Cerebellar cortex (tissue), 1 donor: ENCODE results near the gene RNH1.
"Not testable (repeated sequence)": the region's sequence is repeated elsewhere in the genome, so short reads cannot be mapped to it uniquely, and the experiment has no call there.

Experiments
- DNase-seq: peaks from one replicate; pipeline ENCODE4 v3.0.0-alpha.2; 2015; ENCODE audit warnings: low spot score

The RNH1 gene

DNA sequence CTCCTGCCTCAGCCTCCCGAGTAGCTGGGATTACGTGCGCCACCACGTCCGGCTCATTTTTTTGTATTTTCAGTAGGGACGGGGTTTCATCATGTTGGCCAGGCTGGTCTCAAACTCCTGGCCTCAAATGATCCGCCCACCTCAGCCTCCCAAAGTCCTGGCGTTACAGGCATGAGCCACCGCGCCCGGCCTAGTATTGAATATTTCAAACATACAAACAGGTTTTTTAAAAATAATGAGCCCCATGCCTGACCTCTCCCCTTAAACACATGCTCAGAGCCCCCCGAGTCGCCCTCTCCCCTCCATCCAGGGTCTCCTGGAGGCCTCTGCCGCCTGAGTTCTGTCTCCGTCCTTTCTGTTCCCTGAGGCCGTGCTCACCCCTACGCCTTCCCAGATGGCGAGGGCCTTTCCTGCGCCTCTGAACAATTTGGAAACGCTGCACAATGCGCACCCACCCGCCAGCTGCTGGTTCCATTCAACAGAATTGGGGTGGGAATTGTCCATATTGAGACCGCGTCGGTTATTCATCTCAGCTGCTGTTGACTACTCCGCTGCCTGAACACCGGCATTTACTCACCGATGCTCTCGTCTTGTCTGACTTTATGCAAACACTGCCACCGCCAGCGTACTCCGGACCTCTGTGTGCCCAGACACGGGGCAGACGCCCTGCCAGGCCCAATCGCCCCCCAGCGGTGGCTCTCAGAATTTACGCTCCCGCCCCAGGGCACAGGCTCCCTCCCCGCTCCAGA is 13.6 kb upstream of the RNH1 start:
- no peak for DNase-seq

DNA sequence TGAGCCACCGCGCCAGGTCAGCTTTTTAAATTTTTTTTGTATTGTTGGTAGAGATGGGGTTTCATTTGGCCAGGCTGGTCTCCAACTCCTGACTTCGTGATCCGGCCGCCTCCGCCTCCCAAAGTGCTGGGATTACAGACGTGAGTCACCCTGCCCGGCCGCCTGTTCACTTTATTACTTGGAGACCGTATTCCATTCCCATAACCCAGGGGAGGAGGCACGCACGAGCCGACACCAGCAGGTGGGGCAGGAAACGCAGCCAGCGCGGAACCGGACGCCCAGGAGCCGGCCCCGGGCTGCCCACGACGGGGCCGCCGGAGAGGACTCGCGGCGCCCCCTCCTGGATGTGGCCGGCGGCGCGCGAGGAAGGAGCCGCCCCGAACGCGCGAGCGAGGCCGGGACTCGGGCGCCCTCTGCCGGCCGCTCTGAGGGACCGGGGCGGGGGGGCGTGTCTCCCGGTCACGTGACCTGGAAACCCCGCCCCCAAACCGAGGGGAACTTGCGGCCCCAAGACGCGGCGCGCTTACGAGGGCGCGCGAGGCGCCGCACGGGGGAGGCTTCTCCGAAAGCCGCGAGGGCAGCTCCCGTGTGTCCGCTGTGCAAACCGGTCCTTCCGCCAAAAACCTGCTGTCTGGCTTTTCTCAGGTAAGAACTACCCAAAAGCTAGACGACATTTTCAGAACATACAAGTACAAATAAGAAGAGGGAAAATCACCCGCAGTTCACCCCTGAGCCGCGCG is 11.6 kb upstream of the RNH1 start:
- DNase-seq: peak; percentile 67

DNA sequence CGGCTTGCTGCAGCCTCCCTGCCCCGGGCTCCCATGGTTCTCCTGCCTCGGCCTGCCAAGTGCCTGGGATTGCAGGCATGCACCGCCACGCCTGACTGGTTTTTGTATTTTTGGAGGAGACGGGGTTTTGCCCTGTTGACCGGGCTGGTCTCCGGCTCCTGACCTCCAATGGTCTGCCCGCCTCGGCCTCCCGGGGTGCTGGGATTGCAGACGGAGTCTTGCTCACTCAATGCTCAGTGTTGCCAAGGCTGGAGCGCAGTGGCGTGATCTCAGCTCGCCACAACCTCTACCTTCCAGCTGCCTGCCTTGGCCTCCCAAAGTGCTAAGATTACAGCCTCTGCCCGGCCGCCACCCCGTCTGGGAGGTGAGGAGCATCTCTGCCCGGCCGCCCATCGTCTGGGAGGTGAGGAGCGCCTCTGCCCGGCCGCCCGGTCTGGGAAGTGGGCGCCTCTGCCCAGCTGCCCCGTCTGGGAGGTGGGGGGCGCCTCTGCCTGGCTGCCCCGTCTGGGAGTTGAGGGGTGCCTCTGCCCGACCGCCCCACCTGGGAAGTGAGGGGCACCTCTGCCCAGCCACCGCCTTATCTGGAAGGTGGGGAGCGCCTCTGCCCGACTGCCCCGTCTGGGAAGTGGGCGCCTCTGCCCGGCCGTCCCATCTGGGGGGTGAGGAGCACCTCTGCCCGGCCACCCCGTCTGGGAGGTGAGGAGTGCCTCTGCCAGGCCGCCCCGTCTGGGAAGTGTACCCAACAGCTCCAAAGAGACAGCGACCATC is 10.1 kb upstream of the RNH1 start:
- not testable (repeated sequence) for DNase-seq

DNA sequence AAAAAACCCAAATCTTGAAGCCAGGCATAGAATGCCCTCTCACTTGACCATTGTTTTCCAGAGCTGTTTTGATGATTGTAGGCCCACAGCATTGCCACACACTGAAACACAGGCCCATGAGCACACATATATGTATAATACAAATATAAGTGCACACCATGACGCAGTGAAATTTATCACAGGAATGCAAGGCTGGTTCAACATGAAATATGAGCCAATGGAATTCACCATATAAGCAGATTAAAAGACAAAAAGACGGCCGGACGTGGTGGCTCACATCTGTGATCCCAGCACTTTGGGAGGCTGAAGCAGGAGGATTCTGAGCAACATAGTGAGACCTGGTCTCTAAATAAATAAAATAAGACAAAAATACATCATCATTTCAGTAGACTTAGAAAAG is 9.4 kb upstream of the RNH1 start:
- DNase-seq: no peak

DNA sequence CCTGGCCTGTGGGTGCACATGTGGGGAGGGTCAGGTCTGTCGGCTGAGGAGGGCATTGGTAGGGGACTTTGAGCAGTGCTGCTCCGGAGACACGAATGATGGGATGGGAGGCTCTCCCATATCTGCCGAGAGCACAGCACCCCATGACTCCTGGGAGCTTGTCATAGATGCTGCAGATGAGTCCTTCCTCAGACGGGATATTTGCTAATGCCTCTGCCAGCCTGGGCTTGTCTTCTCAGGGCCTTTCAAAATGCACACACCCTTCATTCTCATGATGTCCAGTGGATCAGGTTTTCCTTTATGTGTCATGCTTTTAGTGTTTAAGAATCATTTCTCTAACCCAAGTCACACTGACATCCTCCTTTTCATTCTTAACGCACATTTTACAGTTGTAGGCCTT is 8.1 kb upstream of the RNH1 start:
- DNase-seq: no peak

DNA sequence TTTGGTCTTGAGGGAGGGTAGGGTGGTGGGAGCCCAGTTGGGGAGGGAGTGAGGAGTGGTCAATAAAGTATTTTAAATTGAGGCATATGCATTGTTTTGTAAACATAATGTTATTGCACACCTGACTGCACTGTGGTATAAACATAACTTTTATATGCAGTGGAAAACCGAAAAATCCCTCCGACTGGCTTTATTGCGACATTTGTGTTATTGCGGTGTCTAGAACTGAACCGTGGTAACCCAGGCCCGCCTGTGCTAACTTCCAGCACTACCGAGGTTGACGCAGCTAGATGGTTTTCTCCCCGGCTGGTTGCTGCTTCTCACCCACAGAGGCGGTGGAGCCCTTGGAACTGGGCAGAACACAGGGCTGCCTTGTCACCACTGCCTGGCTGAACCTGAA is 7.6 kb upstream of the RNH1 start:
- DNase-seq: no peak

DNA sequence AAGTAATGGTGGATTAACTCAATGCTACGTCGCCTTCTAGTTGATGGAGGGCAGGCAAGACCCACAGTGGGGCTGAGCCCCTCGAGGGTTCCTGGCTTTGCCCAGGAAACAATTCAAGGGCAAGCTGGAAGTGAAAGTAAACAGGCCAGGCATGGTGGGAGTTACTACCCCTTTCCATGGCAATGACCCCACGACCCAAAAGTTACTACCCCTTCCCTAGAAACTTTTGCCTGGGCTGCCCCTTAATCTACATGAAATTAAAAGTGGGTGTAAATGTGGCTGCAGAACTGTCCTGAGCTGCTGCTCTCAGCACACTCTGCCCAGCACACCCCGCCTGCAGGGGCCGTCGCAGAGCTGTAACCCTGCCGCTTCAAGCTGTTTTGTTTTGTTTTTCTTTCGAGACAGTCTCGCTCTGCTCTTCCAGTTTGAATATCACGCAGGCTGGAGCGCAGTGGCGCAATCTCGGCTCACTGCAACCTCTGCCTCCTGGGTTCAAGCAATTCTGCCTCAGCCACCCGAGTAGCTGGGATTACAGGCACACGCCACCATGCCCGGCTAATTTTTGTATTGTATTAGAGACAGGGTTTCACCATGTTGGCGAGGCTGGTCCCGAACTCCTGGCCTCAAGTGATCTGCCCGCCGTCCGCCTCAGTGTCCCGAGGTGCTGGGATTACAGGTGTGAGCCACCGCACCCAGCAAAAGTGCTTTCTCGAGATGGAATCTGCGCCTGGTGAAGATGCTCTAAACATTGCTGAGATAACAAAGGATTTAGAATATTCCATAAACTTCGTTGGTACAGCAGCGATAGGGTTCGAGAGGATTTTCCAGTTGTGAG is 5.9 kb upstream of the RNH1 start:
- DNase-seq: no peak

DNA sequence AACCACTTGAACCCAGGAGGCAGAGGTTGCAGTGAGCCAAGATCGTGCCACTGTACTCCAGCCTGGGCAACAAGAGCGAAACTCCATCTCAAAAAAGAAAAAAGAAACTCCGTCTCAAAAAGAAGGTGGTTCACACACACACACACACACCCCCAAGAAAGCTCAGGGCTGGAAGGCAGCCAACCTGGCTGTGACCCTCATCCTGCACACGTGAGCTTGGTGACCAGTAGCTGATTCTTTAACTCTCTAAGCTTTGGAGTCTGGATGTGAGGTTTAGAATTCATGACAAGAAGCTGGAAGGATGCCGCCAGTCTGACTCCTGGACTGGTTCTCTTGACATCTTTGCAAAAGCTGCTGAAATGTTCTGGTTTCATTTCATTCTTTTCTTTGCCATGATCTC is 1.9 kb upstream of the RNH1 start:
- no peak for DNase-seq

DNA sequence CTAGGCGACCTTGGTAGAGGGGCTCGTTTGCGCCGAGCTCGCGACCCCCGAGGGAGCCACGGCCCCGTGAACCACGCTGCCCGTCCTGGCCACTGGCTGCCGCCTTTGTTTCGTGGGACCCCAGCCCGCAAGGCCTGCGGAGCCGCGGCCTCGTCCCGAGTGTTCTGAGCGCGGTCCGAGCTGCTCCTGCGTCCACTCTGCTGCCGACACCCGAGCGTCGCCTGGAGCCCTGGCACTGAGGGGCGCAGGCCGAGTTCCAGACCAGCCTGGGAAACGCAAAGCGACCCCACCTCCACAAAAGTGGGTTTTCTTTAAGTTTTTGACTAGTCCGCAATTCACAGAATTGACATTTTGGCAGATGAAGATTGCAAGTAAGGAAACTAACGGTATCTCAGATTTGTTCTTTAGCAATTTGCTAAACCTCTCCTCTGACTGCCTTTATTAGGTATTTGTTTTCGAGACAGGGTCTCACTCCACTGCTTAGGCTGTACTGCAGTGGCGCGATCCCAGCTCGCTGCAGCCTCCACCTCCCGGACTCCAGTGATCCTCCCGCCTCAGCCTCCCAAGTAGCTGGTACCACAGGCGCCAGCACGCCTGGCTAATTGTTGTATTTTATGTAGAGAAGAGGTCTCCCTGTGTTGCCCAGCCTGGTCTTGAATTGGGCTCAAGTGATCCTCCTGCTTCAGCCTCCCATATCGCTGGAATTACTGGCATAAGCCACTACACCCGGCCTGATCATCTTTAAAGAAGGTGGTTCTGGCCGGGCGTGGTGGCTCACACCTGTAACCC is 879 bp upstream of the RNH1 start:
- no peak for DNase-seq

DNA sequence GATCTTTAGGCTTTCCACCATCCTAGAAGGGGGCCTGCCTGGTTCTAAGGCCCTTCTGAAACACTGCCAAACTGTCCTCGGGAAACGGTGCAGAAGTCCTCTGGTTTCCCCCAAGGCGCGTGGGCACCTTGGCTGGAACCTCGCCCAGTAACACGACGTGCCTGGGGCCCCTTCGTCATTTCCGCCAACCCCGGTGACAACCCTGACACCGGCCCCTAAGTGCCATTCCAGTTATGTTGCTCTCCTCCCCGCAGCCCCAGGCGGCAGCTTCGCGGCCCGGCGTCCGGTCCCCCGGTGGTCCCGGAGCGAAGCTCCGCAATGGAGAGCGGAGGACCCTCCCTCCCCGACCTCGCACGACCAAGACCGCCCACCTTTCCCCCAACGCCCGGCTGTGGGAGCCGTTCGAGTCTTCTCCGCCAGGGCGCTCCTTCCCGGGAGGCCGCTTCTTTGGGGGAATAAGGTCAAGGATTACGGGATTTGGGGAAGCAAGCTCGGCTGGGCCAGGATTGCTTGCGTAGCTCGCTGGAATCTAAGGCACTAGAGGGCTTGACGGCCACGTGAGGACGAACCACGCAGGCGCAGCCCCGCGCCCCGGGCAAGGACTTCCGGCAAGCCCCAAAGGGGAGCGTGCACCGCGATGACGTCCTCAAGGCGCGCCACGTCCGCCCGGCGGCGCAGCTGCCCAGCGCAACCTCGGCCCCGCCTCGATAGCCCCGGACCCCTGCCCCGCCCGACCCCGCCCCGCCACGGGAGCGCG is 626 bp downstream of the RNH1 start:
- peak; percentile 95 for DNase-seq

DNA sequence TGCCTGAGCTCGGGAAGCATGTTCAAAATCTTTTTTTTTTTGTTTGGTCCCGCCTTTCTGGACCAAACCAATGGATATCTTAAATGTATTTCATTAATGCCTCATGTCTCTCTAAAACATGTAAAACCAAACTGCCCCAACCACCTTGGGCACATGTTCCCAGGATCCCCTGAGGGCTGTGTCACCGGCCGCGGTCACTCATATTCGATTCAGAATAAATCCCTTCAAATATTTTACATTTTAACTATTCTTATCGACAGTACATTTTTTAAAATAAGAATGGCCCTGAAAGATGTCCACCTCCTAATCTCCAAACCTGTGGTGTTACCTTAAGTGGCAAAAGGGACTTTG is 2.1 kb downstream of the RNH1 start:
- no peak for DNase-seq

DNA sequence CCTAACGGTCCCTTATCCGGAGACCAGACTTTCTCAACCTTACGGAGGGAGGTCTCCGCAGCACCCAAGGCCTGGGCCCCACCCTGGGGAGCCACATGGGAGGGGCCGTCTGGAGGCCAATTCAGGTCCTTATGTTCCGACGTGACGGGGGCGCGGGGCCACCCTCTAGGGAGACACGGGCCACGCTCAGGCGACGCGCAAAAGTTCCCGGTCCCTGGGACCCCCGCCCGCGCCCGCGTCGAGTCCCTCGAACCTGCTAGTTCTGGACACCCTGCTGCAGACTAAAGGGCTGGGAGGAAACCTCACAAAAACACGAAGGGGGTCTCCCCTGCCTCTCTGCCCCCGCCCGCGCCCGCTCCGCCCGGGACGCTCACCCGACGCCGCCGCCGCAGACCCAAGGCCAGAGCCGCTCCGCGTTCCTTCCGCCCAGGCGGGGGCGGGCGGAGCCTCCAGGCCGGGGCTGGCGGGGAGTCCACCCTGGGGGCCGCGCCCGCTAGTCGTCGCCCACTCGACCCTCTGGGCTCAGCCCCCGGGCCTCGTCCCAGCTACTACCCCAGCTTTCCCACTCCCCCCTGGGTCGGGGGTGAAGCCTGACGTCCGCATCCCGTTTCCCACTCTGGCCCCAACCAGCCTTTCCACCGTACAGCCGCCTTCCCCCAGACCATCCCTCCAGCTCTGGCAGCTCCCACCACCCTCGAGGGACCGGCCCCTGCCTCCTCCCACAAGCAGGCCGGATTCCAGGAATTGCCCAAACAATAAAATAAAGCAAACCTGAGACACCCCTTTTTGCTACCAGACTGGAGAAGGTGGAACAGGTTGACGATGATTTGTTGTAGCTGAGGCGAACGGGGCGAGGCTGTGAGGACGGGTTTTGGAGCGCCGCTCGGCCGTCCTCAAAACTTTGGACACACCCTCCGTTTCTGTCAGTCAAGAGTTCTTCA is 2.7 kb downstream of the RNH1 start:
- DNase-seq: no peak

DNA sequence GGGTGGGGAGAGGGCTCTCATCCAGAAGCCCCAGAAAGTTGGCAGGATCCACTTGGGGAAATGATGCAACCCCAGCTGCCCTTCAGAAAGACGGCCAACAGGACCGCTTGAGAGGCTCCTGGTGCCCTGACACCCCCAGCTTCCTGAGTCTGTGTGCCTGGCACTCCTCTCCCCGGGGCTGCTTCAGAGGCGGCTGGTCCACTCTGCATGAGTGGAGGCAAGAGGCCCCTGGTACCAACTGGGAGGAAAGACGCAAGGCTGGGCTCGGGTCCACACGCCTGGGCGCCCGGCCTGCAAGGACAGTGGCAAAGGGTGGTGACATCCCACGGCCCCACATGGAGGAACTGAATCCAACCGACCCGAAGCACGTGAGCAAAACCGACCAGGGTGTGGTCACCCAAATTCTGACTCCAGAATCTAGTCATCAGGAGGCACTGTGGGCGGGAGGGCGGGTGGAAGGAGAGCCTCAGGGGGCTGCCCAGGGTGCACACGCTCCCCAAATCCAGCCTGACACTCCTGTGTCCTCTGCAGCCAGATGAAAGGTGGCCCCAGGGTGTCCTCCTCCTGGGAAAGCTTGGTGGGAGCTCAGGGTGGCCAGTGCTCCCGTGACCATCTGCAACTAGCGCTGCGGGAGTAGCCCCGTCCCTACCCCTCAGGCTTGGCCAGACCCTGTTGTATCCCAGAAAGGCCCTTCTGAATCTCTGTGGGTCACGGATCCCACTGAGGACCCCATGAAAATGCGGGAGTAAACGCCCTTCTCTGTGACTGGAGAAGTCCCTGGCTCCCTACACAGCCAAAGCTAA is 3.7 kb downstream of the RNH1 start:
- no peak for DNase-seq

DNA sequence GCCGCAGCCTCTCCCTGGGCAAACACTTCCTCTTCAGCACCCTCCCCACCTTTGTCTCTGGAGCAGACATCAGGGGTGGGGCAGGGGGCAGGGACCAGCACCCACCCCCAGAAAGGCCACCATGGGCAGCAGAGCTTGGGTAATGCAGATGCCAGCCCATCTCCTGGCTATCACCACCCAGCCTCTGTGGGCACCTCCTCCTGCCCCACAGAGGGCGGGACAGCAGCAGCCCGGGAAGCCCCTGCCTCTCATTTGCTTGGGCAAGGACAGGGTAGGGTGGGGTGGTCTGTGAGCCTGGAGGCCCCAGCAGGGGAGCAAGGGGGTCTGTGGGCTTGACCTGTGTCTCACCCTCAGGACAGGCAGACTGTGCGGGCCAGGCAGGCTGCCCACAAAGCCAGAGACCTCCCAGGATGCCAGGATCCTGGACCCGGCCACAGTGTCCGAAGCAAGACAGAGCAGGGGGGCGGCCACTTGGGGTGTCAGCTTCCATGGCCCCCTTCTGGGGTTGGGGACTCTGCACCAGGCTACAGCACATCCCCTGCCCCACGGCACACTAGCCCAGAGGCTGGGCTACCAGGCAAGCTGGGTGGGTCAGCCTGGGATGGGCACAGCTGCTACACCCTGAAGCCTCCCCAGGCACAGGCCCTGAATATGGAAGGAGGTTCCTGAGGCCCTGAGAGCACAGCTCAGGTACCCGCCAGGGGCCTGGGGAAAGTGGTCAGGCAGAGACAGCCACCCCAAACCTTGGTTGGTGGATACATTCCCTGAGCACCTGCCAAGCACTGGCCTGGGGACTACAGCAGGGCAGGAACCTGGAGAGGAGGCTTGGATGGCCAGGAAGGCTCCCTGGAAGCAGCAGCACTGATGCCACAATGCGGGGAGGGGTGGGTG is 4.5 kb downstream of the RNH1 start:
- no peak for DNase-seq

DNA sequence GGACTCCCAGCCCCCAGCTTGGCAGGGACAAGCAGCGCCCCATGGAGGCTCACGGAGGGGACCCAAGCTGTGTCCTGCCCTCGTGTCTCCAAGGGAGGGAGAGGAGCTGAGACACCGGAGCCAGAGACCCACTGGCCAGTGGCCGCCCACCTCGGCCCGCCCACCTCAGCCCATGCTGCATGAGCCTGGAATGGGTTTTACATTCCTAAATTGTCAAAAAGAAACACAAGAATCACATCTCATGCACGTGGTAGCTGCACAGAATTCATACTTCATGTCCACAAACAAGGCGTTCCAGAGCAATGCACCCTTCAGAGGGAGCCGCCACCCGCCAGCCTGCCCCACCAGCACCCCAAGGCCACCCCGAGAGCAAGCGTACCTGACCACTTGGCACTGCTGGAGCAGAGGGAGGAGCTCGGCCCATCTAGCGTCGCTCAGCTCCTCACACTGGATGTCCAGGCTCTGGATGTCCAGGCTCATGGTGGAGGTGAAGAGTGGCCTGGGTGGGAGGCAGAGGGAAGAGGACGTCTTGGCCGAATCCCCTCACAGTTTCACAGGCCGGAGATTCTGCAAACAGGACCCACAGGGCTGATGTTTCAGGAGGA is 5.3 kb downstream of the RNH1 start:
- no peak for DNase-seq

DNA sequence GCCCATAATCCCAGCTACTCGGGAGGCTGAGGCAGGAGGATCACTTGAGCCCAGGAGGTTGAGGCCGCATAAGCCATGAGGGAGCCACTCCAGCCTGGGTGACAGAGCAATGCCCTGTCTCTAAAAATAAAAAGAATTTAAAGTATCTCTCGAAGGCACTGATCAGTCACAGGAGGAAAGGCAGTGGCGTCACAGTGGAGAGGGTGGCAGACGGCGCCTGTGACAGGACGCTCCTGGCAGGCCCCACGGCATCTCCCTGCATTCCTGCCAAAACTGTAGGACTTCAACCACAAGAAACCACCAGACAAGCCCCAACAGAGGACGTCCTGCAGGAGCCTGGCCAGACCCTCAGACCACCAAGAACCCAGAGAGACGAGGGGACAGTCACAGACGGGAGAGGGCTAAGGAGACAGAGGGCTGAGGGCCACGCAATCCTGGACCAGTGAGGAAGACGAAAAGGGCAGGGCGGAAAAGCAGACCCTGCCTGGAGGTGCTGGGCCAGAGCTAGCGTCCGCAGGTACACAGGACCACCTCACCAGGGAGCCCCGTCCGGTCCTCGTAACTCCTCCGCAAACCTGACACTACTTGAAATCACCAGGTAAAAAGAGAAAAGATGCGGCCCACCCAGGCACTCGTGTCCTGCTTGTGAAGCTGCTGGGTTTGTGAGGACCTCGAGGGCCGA is 5.9 kb downstream of the RNH1 start:
- DNase-seq: no peak
